ENCODE data around the gene KAT14.
"Not testable (repeated sequence)": the region's sequence is repeated elsewhere in the genome, so short reads cannot be mapped to it uniquely, and the experiment has no call there.

The KAT14 gene

GRCh38 chr20:18225632-18226031 is 88.0 kb downstream of the KAT14 start:
- DNase-seq = no peak

GRCh38 chr20:18226741-18227140 is 89.1 kb downstream of the KAT14 start:
- DNase-seq = not testable (repeated sequence)

GRCh38 chr20:18233408-18233943 is 95.8 kb downstream of the KAT14 start:
- no peak for DNase-seq
